ENCODE results near the gene ICA1L.
"Not testable (repeated sequence)": the region's sequence is repeated elsewhere in the genome, so short reads cannot be mapped to it uniquely, and the experiment has no call there.

DNA sequence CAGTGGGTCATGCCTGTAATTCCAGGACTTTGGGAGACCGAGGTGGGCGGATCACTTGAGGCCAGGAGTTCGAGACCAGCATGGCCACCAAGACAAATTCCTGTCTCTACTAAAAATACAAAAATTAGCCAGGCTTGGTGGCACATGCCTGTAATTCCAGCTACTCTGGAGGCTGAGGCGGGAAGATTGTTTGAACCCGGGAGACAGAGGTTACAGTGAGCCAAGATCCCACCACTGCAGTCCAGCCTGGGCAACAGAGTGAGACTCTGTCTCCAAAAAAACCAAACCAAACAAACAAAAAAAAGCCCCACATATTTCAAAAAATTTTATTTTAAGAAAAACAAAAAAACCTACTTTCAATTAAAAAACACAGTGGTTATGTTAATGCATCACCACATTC lies 38.7 kb upstream of the ICA1L start:
- TF ChIP-seq, protein P1, sequence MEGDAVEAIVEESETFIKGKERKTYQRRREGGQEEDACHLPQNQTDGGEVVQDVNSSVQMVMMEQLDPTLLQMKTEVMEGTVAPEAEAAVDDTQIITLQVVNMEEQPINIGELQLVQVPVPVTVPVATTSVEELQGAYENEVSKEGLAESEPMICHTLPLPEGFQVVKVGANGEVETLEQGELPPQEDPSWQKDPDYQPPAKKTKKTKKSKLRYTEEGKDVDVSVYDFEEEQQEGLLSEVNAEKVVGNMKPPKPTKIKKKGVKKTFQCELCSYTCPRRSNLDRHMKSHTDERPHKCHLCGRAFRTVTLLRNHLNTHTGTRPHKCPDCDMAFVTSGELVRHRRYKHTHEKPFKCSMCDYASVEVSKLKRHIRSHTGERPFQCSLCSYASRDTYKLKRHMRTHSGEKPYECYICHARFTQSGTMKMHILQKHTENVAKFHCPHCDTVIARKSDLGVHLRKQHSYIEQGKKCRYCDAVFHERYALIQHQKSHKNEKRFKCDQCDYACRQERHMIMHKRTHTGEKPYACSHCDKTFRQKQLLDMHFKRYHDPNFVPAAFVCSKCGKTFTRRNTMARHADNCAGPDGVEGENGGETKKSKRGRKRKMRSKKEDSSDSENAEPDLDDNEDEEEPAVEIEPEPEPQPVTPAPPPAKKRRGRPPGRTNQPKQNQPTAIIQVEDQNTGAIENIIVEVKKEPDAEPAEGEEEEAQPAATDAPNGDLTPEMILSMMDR (IDR thresholded peaks at IDR 0.05): not testable (repeated sequence)
- TF ChIP-seq POLR2AphosphoS5 (IDR thresholded peaks at IDR 0.05): not testable (repeated sequence)

Data from suprapubic skin (tissue), 3 donors.